VCaP (cell line): Measurements from ENCODE around the gene SLC35C1.

Experiments
- H3K27ac ChIP-seq: fragments of 450-650 bp; 2 replicates; pipeline ENCODE4 v1.5.1; 2017
- CTCF ChIP-seq: fragments of 450-650 bp; conservative IDR thresholded peaks from 2 replicates; pipeline ENCODE4 v1.5.1; 2017; ENCODE audit warnings: mild to moderate bottlenecking, moderate library complexity

SLC35C1 gene

GRCh38 chr11:45773786-45774655, 30.9 kb upstream of the SLC35C1 start:
- no peak overlapping the region for H3K27ac ChIP-seq
- TF ChIP-seq CTCF, result no peak

DNA sequence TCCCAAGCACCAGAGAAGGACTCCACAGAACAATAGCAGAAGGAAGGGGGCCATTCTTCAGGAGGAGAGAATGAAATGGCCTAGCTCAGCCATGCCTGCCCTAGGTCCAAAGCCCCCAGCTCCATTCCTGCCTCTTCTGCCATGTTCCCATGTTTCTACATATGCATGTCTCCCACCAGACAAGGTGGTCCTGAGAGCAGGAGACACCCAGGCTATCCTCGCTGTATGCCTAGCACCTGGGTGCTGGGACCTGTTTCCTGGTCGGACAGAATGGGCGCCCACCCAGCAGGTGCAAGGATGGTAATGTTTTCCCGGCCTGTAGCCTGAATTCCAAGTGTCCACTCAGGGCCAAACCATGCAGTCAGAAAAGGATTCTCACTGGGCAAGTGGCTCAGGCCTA, 30.2 kb upstream of the SLC35C1 start:
- H3K27ac ChIP-seq, result no peak overlapping the region
- TF ChIP-seq CTCF, result no peak

- no peak overlapping the region for H3K27ac ChIP-seq
- no peak for TF ChIP-seq CTCF
Measured at GRCh38 chr11:45777127-45777969, 27.6 kb upstream of the SLC35C1 start.

GRCh38 chr11:45778341-45778740, 26.6 kb upstream of the SLC35C1 start:
- TF ChIP-seq CTCF, result no peak
- H3K27ac ChIP-seq, result no peak overlapping the region

- no peak for TF ChIP-seq CTCF
- H3K27ac ChIP-seq, result no peak overlapping the region
Measured at GRCh38 chr11:45779602-45780001, 25.3 kb upstream of the SLC35C1 start.

GRCh38 chr11:45786272-45786671, 18.7 kb upstream of the SLC35C1 start:
- no peak for TF ChIP-seq CTCF
- no peak overlapping the region for H3K27ac ChIP-seq

DNA sequence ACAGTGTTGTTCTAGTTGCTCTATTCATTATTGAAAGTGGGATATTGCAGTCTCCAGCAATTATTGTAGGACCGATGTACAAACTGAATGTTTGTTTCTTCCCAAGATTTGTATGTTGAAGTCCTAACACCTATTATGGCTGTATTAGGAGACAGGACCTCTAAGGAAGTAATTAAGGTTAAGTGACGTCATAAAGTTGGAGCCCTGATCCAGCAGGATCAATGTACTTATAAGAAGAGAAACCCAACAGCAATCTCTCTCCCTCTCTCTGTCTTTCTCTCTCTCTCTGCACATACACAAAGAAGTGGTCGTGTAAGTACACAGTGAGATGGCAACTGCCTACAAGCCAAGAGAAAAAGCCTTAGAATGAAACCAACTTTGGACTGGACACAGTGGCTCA, 16.1 kb upstream of the SLC35C1 start:
- no peak for TF ChIP-seq CTCF
- no peak overlapping the region for H3K27ac ChIP-seq
